HS-5 (cell line): ENCODE measurements around the gene GFOD1.

ENCODE experiments used
- DNase-seq: peaks from one replicate; pipeline ENCODE4 v3.0.0-alpha.2; 2012; ENCODE audit warnings: low read depth

Gene GFOD1

GRCh38 chr6:13375360-13375878 is 112.0 kb downstream of the GFOD1 start:
- no peak for DNase-seq

- no peak for DNase-seq
Observed at GRCh38 chr6:13373919-13374318, 113.5 kb downstream of the GFOD1 start.

GRCh38 chr6:13373488-13373886 is 113.9 kb downstream of the GFOD1 start:
- no peak for DNase-seq

- no peak for DNase-seq
Observed at GRCh38 chr6:13372688-13373487, 114.5 kb downstream of the GFOD1 start.

GRCh38 chr6:13372076-13372475 is 115.3 kb downstream of the GFOD1 start:
- no peak for DNase-seq

- DNase-seq = no peak
Observed at GRCh38 chr6:13371421-13372072, 115.9 kb downstream of the GFOD1 start.

GRCh38 chr6:13370623-13371022 is 116.8 kb downstream of the GFOD1 start:
- DNase-seq = no peak

GRCh38 chr6:13369591-13369990 is 117.8 kb downstream of the GFOD1 start:
- no peak for DNase-seq

- no peak for DNase-seq
Observed at GRCh38 chr6:13368731-13369115, 118.7 kb downstream of the GFOD1 start.

- no peak for DNase-seq
Observed at GRCh38 chr6:13368079-13368730, 119.2 kb downstream of the GFOD1 start.

GRCh38 chr6:13367396-13367795 is 120.0 kb downstream of the GFOD1 start:
- DNase-seq = no peak

GRCh38 chr6:13365320-13365719 is 122.1 kb downstream of the GFOD1 start:
- DNase-seq = no peak

GRCh38 chr6:13364842-13365241 is 122.6 kb downstream of the GFOD1 start:
- DNase-seq = no peak

GRCh38 chr6:13362412-13362811 is 125.0 kb downstream of the GFOD1 start:
- no peak for DNase-seq

- DNase-seq = no peak
Observed at GRCh38 chr6:13360671-13361540, 126.5 kb downstream of the GFOD1 start.

- DNase-seq = no peak
Observed at GRCh38 chr6:13359287-13359686, 128.1 kb downstream of the GFOD1 start.

- DNase-seq = no peak
Observed at GRCh38 chr6:13358511-13358910, 128.9 kb downstream of the GFOD1 start.

GRCh38 chr6:13357551-13358075 is 129.8 kb downstream of the GFOD1 start:
- DNase-seq = no peak

- DNase-seq = no peak
Observed at GRCh38 chr6:13355999-13356785, 131.2 kb downstream of the GFOD1 start.

- DNase-seq = peak; percentile 86
Observed at GRCh38 chr6:13355043-13355945, 132.1 kb downstream of the GFOD1 start.
